ENCODE measurements around the gene PRXL2C. TPM values are rescaled to one million over a fixed set of nuclear protein-coding genes. Genes with fewer than 3 reads are reported as not detected.
"Not testable (repeated sequence)": the region's sequence is repeated elsewhere in the genome, so short reads cannot be mapped to it uniquely, and the experiment has no call there.

PRXL2C gene
- polyA plus RNA-seq, 2 of the 4 experiments (the other 2 are of a cell fraction) = 7.9 to 11.4 TPM

DNA sequence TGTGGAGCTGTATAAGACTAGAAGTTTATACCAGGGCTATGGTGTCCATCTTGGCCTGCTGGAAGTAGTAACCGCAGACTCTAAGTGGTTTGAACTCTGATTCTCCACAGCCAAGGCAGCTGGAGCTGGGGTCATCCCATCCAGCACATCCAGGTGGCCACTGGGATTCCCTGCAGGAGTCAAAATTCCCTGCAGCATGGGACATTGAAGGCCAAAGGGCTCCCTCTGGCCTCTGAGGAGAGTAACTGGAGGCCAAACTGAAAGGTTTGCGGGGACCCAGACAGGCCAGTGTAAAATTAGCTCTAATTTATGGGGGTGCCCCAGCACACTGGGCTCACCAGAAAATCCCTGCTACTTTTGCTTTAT is 12.2 kb upstream of the PRXL2C start (continued):
- TF ChIP-seq, protein P1, sequence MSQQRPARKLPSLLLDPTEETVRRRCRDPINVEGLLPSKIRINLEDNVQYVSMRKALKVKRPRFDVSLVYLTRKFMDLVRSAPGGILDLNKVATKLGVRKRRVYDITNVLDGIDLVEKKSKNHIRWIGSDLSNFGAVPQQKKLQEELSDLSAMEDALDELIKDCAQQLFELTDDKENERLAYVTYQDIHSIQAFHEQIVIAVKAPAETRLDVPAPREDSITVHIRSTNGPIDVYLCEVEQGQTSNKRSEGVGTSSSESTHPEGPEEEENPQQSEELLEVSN (IDR thresholded peaks at IDR 0.05; ENCODE audit: borderline replicate concordance, low read depth) = no peak
- no peak for TF ChIP-seq GATA3 (IDR thresholded peaks at IDR 0.05; ENCODE audit: borderline replicate concordance)
- no peak for TF ChIP-seq HEYL (CRISPR knock-in tag; IDR thresholded peaks at IDR 0.05)
- no peak for TF ChIP-seq HOXB13 (CRISPR knock-in tag; IDR thresholded peaks at IDR 0.05; ENCODE audit: low read depth)

DNA sequence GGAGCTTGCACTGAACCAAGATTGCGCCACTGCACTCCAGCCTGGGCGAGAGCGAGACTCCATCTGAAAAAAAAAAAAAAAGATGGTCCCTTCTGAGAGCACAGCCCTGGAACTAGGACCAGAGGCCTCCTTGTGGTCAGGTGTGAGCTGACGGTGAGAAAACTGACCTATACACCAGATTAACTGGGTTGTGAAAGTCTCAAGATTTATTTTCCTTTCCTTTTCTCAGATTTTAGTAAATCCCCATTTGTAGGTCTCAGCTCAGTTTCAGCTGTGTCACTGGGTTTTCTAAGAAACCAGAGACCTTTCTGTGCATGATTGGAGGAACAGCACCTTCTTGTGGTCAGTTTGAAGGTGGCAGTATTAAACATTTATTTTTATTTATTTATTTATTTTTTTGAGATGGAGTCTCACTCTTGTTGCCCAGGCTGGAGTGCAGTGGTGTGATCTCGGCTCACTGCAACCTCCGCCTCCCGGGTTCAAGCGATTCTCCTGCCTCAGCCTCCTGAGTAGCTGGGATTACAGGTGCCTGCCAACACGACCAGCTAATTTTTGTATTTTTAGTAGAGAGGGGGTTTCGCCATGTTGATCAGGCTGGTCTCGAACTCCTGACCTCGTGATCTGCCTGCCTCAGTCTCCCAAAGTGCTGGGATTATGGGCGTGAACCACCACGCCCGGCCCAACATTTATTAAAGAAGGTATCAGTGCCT is 11.7 kb upstream of the PRXL2C start:
- H3K9me3 ChIP-seq, H3K4me1 ChIP-seq, FAIRE-seq, POLR2A ChIA-PET, H3K27ac ChIP-seq, H3K4me3 ChIP-seq, H3K4me2 ChIP-seq: not testable (repeated sequence)
- peak; percentile 24 to 74; a peak in 3 of 6 replicates for ATAC-seq
- DNase-seq (ENCODE audit: low read depth in 1 of 2, low spot score in 1 of 2) = peak; percentile 14 to 77
- CTCF ChIA-PET = interaction anchor here (0.6 to 1.6 kb wide), 7 partner anchors 16 to 1100 kb away, joined by 3 to 8 read pairs (median 3); partner anchors contain the start of gene HABP4
- WGBS (ENCODE audit: missing lambda C conversion rate) = 40% methylated on average over 13 of the region's 15 CpGs
- TF ChIP-seq SMC3 (IDR thresholded peaks at IDR 0.05) = peak; percentile 48; the same call in 2 of the 3 replicates
- TF ChIP-seq, protein P2, sequence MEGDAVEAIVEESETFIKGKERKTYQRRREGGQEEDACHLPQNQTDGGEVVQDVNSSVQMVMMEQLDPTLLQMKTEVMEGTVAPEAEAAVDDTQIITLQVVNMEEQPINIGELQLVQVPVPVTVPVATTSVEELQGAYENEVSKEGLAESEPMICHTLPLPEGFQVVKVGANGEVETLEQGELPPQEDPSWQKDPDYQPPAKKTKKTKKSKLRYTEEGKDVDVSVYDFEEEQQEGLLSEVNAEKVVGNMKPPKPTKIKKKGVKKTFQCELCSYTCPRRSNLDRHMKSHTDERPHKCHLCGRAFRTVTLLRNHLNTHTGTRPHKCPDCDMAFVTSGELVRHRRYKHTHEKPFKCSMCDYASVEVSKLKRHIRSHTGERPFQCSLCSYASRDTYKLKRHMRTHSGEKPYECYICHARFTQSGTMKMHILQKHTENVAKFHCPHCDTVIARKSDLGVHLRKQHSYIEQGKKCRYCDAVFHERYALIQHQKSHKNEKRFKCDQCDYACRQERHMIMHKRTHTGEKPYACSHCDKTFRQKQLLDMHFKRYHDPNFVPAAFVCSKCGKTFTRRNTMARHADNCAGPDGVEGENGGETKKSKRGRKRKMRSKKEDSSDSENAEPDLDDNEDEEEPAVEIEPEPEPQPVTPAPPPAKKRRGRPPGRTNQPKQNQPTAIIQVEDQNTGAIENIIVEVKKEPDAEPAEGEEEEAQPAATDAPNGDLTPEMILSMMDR (IDR thresholded peaks at IDR 0.05) = peak; percentile 63
- TF ChIP-seq RAD21 (conservative IDR thresholded peaks at IDR 0.05 in 1 of 2, IDR thresholded peaks at IDR 0.05 in 1 of 2) = peak; percentile 63 to 75

DNA sequence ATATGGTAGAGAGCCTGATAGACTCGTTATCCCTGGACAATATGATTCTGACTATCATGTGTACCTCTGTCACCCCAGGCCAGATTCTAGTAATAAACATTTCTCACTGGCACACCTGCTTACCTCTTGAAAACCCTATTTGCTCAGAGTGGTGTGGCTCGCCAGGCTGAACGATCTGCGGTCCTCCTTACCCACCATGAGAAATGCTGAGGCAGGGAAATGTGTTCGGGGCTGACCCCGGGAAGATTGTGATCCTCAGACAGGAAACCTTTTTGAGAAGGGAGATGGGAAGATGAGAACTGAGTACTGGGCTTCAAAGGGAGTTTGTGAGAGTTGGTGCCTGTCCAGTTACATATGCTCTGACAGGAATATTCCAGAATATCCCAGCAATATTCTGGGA is 10.7 kb upstream of the PRXL2C start:
- DNase-seq (ENCODE audit: low read depth in 1 of 2, low spot score in 1 of 2) (no peak), FAIRE-seq (no peak), ATAC-seq (no peak)
- Histone ChIP-seq H3K9me3 (peaks cover 4% of the 10 kb centered on the region; the same call in 1 of the 3 replicates), H3K4me3 (no peak overlapping the region), H3K27ac (no peak overlapping the region), H3K4me1 (no peaks in the 10 kb centered on the region), H3K4me2 (no peak overlapping the region)
- ChIA-PET POLR2A (no interaction called here), CTCF (interaction anchor here (1.0 to 1.6 kb wide), 3 partner anchors 17 to 348 kb away, joined by 3 to 8 read pairs (median 6); no protein-coding TSS in a partner anchor)
- 82% methylated on average over 6 of the region's 6 CpGs for whole genome bisulfite sequencing (ENCODE audit: missing lambda C conversion rate)
- TF ChIP-seq HOXB5 (CRISPR knock-in tag; IDR thresholded peaks at IDR 0.05) (no peak), CHD2 (IDR thresholded peaks at IDR 0.05; ENCODE audit: low read length, partially characterized antibody) (no peak), MAFK (IDR thresholded peaks at IDR 0.05; ENCODE audit: partially characterized antibody) (peak; percentile 52), SMC3 (IDR thresholded peaks at IDR 0.05) (no peak), GATA3 (IDR thresholded peaks at IDR 0.05; ENCODE audit: borderline replicate concordance) (no peak), PHF8 (IDR thresholded peaks at IDR 0.05; ENCODE audit: borderline replicate concordance, low read depth) (no peak)
- TF ChIP-seq, protein P3, sequence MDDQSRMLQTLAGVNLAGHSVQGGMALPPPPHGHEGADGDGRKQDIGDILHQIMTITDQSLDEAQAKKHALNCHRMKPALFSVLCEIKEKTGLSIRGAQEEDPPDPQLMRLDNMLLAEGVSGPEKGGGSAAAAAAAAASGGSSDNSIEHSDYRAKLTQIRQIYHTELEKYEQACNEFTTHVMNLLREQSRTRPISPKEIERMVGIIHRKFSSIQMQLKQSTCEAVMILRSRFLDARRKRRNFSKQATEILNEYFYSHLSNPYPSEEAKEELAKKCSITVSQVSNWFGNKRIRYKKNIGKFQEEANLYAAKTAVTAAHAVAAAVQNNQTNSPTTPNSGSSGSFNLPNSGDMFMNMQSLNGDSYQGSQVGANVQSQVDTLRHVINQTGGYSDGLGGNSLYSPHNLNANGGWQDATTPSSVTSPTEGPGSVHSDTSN (IDR thresholded peaks at IDR 0.05) = no peak
- TF ChIP-seq, protein P2 (IDR thresholded peaks at IDR 0.05) = no peak
